COLO829 (cell line): ENCODE results near the gene SSBP3.

Experiments used
- DNase-seq: peaks from one replicate; pipeline ENCODE4 v3.0.0; 2012; ENCODE audit warnings: low spot score

The SSBP3 gene

DNA sequence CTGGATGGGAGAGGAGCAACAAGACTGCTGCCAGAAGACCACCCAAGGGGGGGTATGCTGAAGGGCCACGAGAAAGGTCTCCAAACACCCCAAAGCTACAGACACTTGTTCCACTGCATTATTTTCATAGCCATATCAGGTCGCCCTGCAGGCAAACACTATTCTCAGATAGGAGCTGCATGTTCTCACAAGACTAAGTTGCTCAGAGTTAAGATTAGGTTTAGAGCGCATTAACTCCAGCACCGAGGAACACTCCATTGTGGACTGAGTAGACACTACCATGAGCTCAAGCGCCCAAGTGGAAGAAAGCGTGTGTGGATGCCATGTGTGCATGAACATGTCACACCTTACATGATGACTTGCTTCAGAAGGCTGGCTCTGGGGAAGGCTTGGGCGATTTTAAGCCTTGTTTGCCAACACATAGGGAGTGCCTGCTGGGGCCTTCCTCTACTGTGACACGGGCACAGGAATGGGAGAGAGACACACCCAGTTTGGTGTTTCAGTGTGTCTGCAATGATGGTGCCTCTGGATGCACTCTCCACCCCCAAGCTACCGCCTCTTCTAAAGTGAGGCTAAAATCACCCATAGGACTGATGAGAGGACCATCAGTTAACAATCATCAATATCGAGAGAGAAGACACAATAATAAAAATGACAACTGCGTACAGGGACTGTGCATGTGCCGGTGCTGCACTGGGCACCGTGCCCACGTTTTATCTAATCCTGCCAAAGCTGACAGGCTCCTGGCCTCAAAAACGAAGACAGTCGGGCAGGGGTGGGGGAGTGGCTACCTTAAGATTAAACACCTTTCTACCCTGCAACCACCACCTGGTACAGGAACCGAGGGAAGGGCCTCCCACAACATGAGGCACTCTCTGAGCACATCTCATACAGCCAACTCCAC, 34.9 kb downstream of the SSBP3 start:
- DNase-seq, result no peak

DNA sequence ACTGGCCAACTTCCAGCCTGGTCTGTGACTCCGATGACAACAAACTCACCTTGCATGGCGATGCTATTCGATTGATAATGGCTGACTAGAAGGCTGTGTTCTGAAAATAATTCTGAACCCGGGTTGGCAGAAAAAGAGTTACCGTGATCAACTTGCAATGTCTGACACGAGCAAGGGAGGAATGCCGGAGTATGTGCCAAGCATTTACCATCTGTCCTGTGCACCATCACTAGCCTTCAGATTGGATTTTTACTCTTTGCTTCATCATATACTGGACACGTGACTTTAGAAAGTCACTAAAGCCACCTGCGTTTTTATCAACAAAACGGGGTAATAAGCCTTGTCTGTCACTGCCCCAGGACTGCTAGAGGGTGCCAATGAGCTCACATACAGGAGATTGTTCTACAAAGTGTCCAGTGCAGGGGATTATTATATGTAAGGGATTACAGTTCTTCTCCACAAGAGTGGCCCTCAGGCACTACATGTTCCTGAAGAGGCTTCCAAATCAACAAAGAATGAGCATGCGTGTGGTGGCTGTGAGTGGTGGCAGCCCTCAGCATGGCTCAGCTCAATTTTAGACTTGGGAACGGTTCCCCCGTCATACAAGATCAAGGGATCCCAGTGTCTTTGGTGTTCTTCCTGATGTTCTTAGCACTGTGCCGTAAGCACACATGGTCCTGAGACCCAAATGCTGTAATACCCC, 35.8 kb downstream of the SSBP3 start:
- no peak for DNase-seq

DNA sequence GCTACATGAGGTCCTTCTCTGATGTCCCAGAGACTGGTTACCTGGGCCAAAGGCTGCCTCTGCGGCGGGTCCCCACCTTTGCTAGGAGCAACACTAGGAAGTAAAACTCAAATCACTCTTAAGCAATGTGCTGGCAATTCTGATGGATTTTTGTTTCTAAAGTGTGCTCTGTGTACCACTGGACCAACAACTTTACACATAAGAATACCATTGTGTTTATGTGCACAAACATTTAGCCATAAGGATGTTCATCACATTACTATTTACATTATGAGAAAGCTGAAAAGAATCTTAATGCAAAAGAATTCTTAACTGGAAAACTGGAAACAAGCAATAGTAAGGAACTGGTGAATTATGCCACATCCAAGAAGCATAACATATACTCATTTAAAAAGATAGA, 38.6 kb downstream of the SSBP3 start:
- no peak for DNase-seq

DNA sequence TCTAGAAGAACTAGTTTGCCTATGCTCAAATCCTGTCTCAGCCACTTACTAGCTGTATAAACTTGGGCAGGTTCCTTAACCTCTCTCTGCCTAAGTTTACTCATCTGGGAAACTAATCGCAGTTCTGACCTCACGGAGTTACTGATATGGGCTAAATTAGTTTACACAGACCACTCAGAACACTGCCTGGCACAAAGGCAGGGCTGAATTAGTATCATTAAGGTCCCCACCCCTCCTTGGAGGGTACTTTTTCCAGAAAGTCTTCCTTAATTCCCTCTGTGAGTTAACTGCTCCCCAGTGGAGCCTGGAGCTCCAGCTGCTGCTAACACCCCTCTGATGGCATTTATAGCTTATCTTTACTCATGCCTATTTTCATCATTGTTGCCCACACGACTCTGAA, 40.3 kb downstream of the SSBP3 start:
- DNase-seq, result no peak

DNA sequence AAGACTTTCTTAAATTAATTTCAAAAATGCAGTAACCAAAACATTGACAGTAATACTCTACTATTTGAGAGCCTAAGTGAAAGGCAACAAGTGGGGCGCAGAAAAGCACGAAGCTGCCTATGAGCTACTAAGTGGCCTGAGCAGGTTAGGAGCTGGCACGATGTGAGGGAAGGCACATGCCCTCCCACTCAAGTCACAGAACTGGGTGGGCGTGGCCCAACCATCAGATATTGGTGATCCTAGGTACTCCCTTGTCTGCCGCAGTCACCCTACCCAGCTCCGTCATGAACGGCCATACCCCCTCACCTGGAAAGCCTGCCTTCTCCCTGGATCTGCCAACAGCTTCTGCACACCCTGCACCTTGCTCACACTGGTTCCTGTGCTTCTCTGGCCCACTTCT, 40.8 kb downstream of the SSBP3 start:
- no peak for DNase-seq

GRCh38 chr1:54364995-54365394, 41.2 kb downstream of the SSBP3 start:
- peak; percentile 8 for DNase-seq

GRCh38 chr1:54364582-54364981, 41.6 kb downstream of the SSBP3 start:
- DNase-seq, result no peak

DNA sequence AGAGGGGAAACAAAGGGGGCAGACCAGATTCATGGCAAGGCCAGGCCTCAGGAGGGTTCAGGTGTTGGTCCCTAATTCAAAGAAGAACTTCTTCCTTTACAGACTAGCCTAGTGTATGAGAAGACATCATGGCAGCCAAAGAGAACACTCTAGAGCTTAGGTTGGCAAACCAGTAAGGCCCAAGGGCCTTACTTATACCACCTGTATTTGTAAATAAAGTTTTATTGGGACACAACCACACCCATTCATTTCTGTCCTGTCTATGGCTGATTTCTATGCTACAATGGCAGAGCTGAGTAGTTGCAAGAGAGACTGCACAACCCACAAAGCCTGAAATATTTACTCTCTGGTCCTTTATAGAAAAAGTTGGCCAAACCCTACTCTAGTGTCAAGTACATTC, 42.3 kb downstream of the SSBP3 start:
- no peak for DNase-seq

GRCh38 chr1:54362881-54363340, 43.3 kb downstream of the SSBP3 start:
- no peak for DNase-seq

DNA sequence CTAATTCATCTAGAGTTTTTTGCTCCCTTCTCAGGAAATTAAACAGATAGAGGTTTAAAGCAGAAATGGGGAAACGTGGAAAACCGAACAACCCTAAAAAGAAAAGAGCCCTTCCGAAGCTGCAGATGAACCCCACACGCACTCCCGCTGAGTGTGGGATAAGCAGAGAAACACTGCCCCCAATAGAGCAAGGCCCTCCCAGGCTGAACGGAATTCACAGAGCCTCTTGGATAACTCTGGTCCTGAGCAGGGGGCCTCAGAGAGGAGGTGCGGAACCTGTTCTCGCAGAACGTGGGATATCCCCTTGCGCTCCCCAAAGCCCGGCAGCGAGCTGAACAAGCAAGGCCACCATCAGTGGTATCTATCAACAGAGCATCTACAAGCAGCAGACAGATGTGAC, 44.9 kb downstream of the SSBP3 start:
- DNase-seq, result no peak

DNA sequence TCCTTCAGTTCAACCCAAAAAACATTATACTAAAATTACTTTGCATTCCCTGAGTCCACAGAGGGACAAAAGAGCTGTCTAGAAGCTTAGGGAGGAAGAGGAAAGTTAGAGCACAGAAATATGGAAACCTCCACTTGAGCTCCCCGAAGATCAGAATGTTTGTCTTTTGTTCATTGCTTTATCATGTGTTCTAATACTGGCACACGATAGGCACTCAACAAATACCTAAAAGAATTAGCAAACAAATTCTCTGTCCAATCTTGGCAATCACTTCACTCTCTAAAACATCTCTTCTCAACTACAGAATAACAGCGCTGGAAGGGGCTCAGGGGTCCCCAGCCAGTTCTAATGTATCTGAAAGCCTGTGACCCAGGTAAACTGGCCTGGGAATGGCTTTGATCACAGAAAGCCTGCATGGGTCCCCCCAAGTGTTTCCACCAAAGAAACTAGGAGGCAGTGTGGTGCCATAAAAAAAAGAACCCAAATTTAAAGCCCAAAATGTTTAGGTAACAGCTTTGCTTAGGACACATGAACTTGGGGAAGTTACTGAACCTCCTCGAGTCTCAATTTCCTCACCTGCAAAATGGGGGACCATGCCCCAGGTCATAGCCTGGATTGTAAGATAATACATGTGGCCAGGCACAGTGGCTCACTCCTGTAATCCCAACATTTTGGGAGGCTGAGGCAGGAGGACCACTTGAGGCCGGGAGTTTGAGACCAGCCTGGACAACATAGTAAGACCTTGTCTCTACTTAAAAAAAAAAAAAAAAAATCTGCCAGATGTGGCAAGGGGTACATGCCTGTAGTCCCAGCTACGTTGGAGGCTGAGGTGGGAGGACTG, 45.8 kb downstream of the SSBP3 start:
- no peak for DNase-seq

DNA sequence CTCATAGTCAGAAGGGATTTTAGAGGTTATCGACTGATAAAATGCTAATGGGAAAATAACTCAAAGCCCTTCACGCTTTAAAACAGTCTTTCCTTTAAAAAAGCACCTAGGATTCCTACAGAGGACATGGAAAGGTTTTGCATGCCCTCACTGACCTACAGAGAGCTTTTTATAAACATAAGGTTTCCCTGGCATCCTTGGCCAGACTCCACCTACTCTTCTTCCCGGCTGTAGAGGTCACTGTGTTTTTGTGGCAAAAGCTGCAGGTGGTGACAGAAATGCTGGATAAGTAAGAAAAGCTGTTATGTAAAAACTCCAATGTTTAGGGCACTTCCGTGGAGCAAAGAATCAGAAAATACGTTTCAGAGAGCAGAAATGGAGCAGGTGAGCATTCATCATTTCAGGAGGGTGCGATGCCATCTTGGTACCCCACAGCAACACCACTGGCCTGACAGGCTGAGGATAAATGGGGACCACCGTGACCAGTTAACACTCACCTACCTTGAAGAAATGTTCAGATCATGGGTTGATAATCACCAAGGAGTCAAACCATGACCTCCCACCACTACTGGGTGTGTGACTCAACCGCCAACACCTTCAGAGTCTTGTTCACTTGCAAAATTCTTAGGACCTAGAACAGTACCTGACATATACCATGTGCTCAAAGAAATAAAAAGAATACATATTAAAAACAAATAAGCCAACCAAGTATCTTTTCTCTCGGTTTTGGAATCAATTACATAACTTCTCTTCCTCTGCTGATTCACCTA, 46.6 kb downstream of the SSBP3 start:
- DNase-seq, result no peak

DNA sequence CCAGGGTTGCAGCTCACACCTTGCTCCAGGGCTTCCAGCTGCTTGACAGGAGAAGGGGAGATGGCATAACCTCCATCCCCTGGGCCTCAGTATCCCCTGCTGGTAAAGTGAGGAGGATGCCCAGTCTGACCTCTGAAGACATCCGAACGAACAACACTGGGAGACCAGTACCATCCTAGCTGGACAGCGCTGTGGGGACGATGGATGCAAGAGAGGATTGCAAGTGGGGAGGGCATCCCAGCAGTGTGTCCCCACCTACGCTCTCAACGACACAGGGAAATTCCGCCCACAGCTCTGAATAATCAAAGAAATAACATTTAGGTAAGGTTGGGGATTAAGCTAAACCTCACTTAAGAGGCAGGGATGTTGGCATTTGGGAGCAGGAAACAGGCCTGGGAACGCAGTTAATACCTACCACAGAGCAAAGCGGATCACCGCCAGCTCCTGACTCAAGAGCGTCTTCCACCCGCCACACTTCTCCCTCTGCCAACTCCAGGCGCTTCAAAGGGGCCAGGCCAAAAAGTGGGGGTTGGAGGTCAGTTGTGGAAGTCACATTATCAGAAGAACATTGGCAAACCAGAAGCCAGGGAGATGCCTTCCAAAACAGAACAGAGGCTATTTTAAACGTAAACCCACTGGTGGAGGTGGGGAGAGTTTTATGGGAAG, 47.6 kb downstream of the SSBP3 start:
- no peak for DNase-seq

GRCh38 chr1:54357967-54358366, 48.2 kb downstream of the SSBP3 start:
- DNase-seq, result no peak

DNA sequence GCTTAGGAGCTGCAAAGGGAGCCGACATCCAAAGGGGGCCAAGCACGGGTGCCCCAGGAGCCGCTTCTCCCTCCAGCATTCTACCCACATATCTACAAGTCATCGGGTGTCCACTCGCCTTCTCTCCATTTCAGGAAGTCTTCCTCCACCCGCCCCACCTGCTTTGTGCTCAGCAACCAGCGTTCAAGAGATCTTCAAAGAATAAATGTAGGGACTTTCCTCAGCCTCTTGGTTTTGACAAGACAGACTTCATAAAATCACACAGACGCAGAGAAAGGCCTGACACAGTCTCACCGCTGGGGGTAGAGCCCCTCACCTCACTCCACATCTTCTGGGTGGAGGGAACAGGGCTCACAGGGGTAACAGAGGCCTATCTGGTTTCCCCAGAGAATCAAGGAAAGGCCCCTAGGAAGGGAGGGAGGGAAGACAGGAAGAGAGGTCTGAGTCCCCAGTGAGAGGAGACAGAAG, 49.5 kb downstream of the SSBP3 start:
- no peak for DNase-seq

- no peak for DNase-seq
Measured at GRCh38 chr1:54355931-54356679, 50.1 kb downstream of the SSBP3 start.

DNA sequence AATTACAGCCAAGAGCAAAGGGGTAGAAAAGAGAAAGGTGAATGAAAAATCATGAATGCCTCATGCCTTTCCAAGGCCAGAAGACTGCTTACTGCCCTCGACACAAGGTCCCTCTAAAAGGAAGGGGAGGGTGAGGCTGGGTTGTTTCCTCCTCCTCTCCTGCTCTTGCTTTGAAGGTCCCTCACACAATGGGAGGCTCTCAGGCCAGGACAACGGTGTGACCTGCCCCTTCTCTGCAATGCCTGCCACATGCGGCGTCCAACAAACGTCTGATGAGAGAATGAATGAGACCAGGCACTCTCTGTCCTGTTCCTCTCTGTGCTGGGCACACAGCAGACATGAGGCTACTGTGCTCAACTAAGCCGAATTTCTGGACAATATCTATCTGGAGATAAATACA, 51.3 kb downstream of the SSBP3 start:
- no peak for DNase-seq

- DNase-seq, result no peak
Measured at GRCh38 chr1:54353959-54354358, 52.2 kb downstream of the SSBP3 start.

DNA sequence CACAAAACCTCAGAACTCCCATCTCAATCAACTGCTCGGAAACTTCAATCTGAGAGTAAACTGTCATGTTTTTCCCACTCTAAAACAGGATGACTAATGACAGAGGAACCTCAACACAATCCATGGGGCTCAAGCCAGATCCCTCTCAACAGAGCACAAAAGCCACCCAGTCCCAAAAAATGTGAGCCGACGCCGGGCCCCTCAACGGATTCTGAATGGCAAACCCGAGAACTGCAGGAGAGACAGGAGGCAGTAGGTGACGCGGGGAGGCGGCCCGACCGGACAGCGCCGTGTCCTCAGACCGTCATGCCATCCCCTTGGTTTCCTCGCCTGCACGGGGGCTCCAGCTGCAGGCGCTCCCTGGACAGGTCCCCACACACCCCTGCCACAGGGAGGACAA, 53.4 kb downstream of the SSBP3 start:
- no peak for DNase-seq

DNA sequence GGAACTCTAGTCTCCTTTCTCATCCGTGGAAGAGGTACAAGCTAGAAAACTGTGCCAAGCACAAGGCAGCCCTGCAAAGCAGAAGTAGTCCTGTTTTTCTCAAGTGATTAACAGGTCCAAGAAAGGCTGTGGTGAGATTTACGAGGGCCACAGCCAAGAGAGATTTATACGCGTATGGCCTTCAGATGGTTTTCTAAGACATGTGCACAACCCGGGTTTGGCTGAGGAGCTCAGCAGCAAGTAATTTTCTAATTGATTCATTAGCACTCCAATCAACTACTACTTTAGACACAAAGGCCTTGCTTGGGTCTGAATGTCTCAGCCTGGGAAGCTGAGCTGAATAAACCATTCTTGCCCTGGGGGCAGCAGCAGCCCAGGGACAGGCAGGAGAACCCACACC, 55.8 kb downstream of the SSBP3 start:
- DNase-seq, result no peak

GRCh38 chr1:54348700-54349021, 57.5 kb downstream of the SSBP3 start:
- DNase-seq, result no peak
